GM12878 (cell line): ENCODE results near the gene HMGB2. TPM values are rescaled to one million over a fixed set of nuclear protein-coding genes. Genes with fewer than 3 reads are reported as not detected.

Experiments used
- ATAC-seq: fragments of 200-7000 bp; cut with Tn5 transposase; 3 replicates; pipeline ENCODE4 v1.9.1; 2020; ENCODE audit warnings: mild to moderate bottlenecking, moderate library complexity
- BruUV-seq: library from RNA; stranded (reverse); fragments of 400-500 nt; replicated peaks from 2 replicates; lab custom pipeline; 2021; lab: Mats Ljungman, UMichigan
- CTCF ChIA-PET: fragments of 300-600 bp; sonication (Branson Sonifier 250); formaldehyde crosslinking; extraction: SDS; loops from one replicate; lab custom pipeline; 2021; ENCODE audit warnings: inconsistent platforms; lab: Yijun Ruan, JAX
- POLR2A ChIA-PET: fragments of 350-600 bp; formaldehyde crosslinking; extraction: SDS; loops from one replicate; lab custom pipeline; 2021; ENCODE audit warnings: inconsistent platforms; lab: Charles Lee
- RAD21 ChIA-PET: fragments of 300-600 bp; sonication (Branson Sonifier 250); formaldehyde crosslinking; loops from one replicate; lab custom pipeline; 2023; ENCODE audit warnings: antibody characterized with exemption; ENCODE audit not compliant: unreplicated experiment; lab: Charles Lee
- SMC1A ChIA-PET: fragments of 300-600 bp; sonication (Branson Sonifier 250); formaldehyde crosslinking; loops from one replicate; lab custom pipeline; 2023; ENCODE audit not compliant: unreplicated experiment, uncharacterized antibody; lab: Charles Lee
- DNase-seq: peaks from one replicate; pipeline ENCODE4 v3.0.0-alpha.2; 2011; ENCODE audit warnings: low read depth, low spot score
- FAIRE-seq: peaks from 3 replicates; lab custom pipeline; 2011; peaks lifted over from hg19 to GRCh38; lab: Jason Lieb, UNC
- H2AFZ ChIP-seq: 2 replicates; pipeline ENCODE4 v1.6.0; 2011; ENCODE audit warnings: low read depth, low read length, control low read depth; ENCODE audit not compliant: control insufficient read depth
- H3K27ac ChIP-seq: 2 replicates; pipeline ENCODE4 v1.5.1; 2011; ENCODE audit warnings: control low read depth; ENCODE audit not compliant: control insufficient read depth, insufficient read depth
- H3K27me3 ChIP-seq, 2 experiments: replicated peaks in 1 of 2; 2 replicates each; pipeline versions ENCODE4 v1.6.0 to v1.6.1; 2011; ENCODE audit warnings: low read length in 1 of 2; ENCODE audit not compliant: control insufficient read depth in 2 of 2, insufficient read depth in 2 of 2
- H3K36me3 ChIP-seq, 2 experiments: 2 replicates each; pipeline ENCODE4 v1.5.1; 2011; ENCODE audit warnings: low read length in 1 of 2; ENCODE audit not compliant: control insufficient read depth in 2 of 2, insufficient read depth in 2 of 2
- H3K4me1 ChIP-seq: 2 replicates; pipeline ENCODE4 v1.6.1; 2011; ENCODE audit warnings: mild to moderate bottlenecking, low read length, moderate library complexity, mixed read lengths; ENCODE audit not compliant: control insufficient read depth, insufficient read depth
- H3K4me2 ChIP-seq: 2 replicates; pipeline ENCODE4 v1.6.0; 2011; ENCODE audit warnings: control low read depth; ENCODE audit not compliant: control insufficient read depth, insufficient read depth
- H3K4me3 ChIP-seq: fragments of 200-600 bp; sonication (generic); 2 replicates; pipeline ENCODE4 v1.5.1; 2016
- H3K79me2 ChIP-seq: 2 replicates; pipeline ENCODE4 v1.6.0; 2011; ENCODE audit warnings: low read length; ENCODE audit not compliant: control insufficient read depth, insufficient read depth
- H3K9ac ChIP-seq: 2 replicates; pipeline ENCODE4 v1.8.0; 2011; ENCODE audit warnings: low read length, control low read depth, mixed read lengths; ENCODE audit not compliant: control insufficient read depth, insufficient read depth
- H3K9me3 ChIP-seq: replicated peaks from 3 replicates; pipeline ENCODE4 v1.5.1; 2011; ENCODE audit warnings: mild to moderate bottlenecking, low read length; ENCODE audit not compliant: control insufficient read depth, insufficient read depth
- H4K20me1 ChIP-seq: 2 replicates; pipeline ENCODE4 v1.6.0; 2011; ENCODE audit not compliant: control insufficient read depth, insufficient read depth
- ASH2L ChIP-seq: fragments of 300-600, 200-600 bp; sonication (generic); IDR thresholded peaks from 2 replicates; pipeline ENCODE4 v1.6.1; 2017; ENCODE audit warnings: low read depth, mild to moderate bottlenecking, borderline replicate concordance
- CBX5 ChIP-seq: sonication (generic); IDR thresholded peaks from 2 replicates; pipeline ENCODE4 v1.6.1; 2016; ENCODE audit warnings: low read depth, moderate library complexity, mild to moderate bottlenecking, inconsistent platforms
- E4F1 ChIP-seq: fragments of 450-650 bp; IDR thresholded peaks from 2 replicates; pipeline ENCODE4 v1.6.1; 2018; ENCODE audit warnings: borderline replicate concordance, mild to moderate bottlenecking; ENCODE audit not compliant: partially characterized antibody
- ELK1 ChIP-seq: IDR thresholded peaks from 2 replicates; pipeline ENCODE4 v1.6.1; 2012; ENCODE audit warnings: low read depth, low read length, improper control_type of control experiment
- HDGF ChIP-seq: fragments of 450-650 bp; IDR thresholded peaks from 2 replicates; pipeline ENCODE4 v1.6.1; 2016; ENCODE audit warnings: antibody characterized with exemption
- IRF5 ChIP-seq: fragments of 450-650 bp; IDR thresholded peaks from 2 replicates; pipeline ENCODE4 v1.6.1; 2017; ENCODE audit warnings: borderline replicate concordance
- NFYA ChIP-seq: IDR thresholded peaks from 2 replicates; pipeline ENCODE4 v1.6.1; 2011; ENCODE audit warnings: low read depth, mild to moderate bottlenecking, low read length, improper control_type of control experiment, borderline replicate concordance
- SPI1 ChIP-seq: IDR thresholded peaks from 2 replicates; pipeline ENCODE4 v1.6.1; 2011; ENCODE audit warnings: low read depth, mild to moderate bottlenecking, low read length, moderate library complexity, borderline replicate concordance; ENCODE audit not compliant: insufficient read depth
- WRNIP1 ChIP-seq: IDR thresholded peaks from 2 replicates; pipeline ENCODE4 v1.6.1; 2011; ENCODE audit warnings: low read depth, low read length, improper control_type of control experiment, borderline replicate concordance
- ZBED1 ChIP-seq: IDR thresholded peaks from 2 replicates; pipeline ENCODE4 v1.6.1; 2016; ENCODE audit warnings: borderline replicate concordance
- ZNF384 ChIP-seq: IDR thresholded peaks from 2 replicates; pipeline ENCODE4 v1.6.1; 2012; ENCODE audit warnings: low read depth, mild to moderate bottlenecking, low read length, improper control_type of control experiment, borderline replicate concordance
- ZSCAN29 ChIP-seq: fragments of 450-650 bp; IDR thresholded peaks from 2 replicates; pipeline ENCODE4 v1.6.1; 2017; ENCODE audit warnings: mild to moderate bottlenecking, moderate library complexity
- WGBS: methylation state at CpG from one replicate; pipeline ENCODE4 v1.1.6; 2016; ENCODE audit warnings: low lambda C conversion rate; ENCODE audit not compliant: insufficient replicate concordance, insufficient coverage; ENCODE audit errors: missing lambda C conversion rate; 5-methylcytosine and 5-hydroxymethylcytosine counted together
- in situ Hi-C: fragments of 300-500 bp; cut with MboI; formaldehyde crosslinking; loops from 9 replicates; pipeline ENCODE4 v1.14.3; 2018; ENCODE audit warnings: mixed read lengths
- intact Hi-C: fragments of 100-400 bp; cut with micrococcal nuclease; formaldehyde crosslinking; loops from one replicate; pipeline ENCODE4 v1.14.2; 2022; ENCODE audit not compliant: unreplicated experiment
- polyA plus RNA-seq, 11 experiments: library from polyadenylated mRNA; depleted of rRNA in 4 of 11; unstranded in 6 of 11; stranded (reverse) in 5 of 11; fragments of >200 nt; fragmentation: Nextera tagmentation in 4 of 11; fragmentation: Illumina TruSeq in 1 of 11; extraction: Ambion mirVana in 4 of 11; extraction: Trizol in 1 of 11; gene quantifications; 1 replicate in 1 of 11; 2 replicates in 10 of 11; pipeline versions ENCODE4 v1.2.1 to v1.2.3, GENCODE V29; 2011 to 2016; ENCODE audit warnings: inconsistent platforms in 2 of 11, missing spikeins in 2 of 11, low read depth in 1 of 11
- total RNA-seq, 4 experiments: library from RNA; depleted of rRNA in 3 of 4; stranded (reverse); fragments of >200 nt in 3 of 4; fragmentation: Illumina TruSeq in 1 of 4; extraction: Trizol in 1 of 4; gene quantifications; 2 replicates each; pipeline versions ENCODE4 v1.2.1 to v1.2.3, GENCODE V29; 2013 to 2021
- TF ChIP-seq, protein P1 (sequence below): IDR thresholded peaks from 2 replicates; pipeline ENCODE4 v1.6.1; 2011; ENCODE audit warnings: low read depth, low read length, improper control_type of control experiment, borderline replicate concordance
- TF ChIP-seq, protein P2 (sequence below): fragments of 150-350 bp; IDR thresholded peaks from 2 replicates; pipeline ENCODE4 v1.6.1; 2016; ENCODE audit warnings: low read depth, low read length

HMGB2 gene
- total and polyA plus RNA-seq, 10 of the 15 experiments (the other 5 are each of a cell fraction or from before 2014, with no cell fraction given): 260 to 961 (median 668) TPM

DNA sequence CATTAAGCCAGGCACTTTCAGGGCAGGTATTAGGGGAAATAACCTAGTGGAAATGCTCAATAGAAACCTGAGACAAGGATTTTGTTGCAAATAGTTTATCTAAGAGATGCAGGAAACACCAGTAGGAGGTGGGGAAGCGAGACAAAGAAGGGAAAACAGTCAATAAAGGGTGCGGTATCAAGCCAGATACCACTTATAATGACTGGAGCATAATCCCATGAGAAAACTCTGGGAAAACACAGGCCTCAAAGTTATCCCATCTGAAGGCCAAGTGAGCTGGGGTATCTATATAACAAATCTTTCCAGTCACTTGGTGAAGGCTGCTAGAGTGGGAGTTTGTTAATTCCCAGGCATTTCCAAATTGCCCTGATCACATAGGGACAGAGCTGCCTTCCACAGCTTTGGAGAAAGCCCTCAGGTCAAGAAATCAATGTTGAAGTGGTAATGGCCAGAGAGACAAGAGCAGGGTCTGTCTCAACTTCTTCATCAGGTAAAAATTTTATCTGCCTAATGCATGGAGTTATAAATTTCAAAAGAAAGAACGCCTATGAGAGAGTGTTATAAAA, 9.8 kb upstream of the HMGB2 start:
- no peak for FAIRE-seq
- CTCF ChIA-PET: no interaction called here
- RAD21 ChIA-PET: no interaction called here
- TF ChIP-seq IRF5 (no peak), ZSCAN29 (no peak), NFYA (no peak), CBX5 (no peak), E4F1 (no peak), ZNF384 (no peak), WRNIP1 (no peak), ZBED1 (no peak), ASH2L (no peak), HDGF (no peak), ELK1 (no peak), SPI1 (no peak)
- TF ChIP-seq, protein P1, sequence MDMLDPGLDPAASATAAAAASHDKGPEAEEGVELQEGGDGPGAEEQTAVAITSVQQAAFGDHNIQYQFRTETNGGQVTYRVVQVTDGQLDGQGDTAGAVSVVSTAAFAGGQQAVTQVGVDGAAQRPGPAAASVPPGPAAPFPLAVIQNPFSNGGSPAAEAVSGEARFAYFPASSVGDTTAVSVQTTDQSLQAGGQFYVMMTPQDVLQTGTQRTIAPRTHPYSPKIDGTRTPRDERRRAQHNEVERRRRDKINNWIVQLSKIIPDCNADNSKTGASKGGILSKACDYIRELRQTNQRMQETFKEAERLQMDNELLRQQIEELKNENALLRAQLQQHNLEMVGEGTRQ: no peak
- TF ChIP-seq, protein P2, sequence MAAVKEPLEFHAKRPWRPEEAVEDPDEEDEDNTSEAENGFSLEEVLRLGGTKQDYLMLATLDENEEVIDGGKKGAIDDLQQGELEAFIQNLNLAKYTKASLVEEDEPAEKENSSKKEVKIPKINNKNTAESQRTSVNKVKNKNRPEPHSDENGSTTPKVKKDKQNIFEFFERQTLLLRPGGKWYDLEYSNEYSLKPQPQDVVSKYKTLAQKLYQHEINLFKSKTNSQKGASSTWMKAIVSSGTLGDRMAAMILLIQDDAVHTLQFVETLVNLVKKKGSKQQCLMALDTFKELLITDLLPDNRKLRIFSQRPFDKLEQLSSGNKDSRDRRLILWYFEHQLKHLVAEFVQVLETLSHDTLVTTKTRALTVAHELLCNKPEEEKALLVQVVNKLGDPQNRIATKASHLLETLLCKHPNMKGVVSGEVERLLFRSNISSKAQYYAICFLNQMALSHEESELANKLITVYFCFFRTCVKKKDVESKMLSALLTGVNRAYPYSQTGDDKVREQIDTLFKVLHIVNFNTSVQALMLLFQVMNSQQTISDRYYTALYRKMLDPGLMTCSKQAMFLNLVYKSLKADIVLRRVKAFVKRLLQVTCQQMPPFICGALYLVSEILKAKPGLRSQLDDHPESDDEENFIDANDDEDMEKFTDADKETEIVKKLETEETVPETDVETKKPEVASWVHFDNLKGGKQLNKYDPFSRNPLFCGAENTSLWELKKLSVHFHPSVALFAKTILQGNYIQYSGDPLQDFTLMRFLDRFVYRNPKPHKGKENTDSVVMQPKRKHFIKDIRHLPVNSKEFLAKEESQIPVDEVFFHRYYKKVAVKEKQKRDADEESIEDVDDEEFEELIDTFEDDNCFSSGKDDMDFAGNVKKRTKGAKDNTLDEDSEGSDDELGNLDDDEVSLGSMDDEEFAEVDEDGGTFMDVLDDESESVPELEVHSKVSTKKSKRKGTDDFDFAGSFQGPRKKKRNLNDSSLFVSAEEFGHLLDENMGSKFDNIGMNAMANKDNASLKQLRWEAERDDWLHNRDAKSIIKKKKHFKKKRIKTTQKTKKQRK: no peak
- Histone ChIP-seq H2AFZ (no peak overlapping the region), H3K4me2 (no peak overlapping the region), H4K20me1 (no peaks in the 10 kb centered on the region), H3K27me3 (no peaks in the 10 kb centered on the region), H3K36me3 (no peaks in the 10 kb centered on the region), H3K4me1 (no peaks in the 10 kb centered on the region), H3K27ac (no peak overlapping the region), H3K79me2 (no peaks in the 10 kb centered on the region), H3K9me3 (no peaks in the 10 kb centered on the region), H3K4me3 (no peak overlapping the region), H3K9ac (no peak overlapping the region)
- no TSS peak for BruUV-seq
- intact Hi-C loops: no loop called here
- ATAC-seq: no peak
- 74% methylated on average over 3 of the region's 3 CpGs for WGBS
- POLR2A ChIA-PET: no interaction called here
- in situ Hi-C loops: no loop called here
- SMC1A ChIA-PET: no interaction called here
- no peak for DNase-seq
